K562 (cell line): ENCODE data around the gene PDGFA.

ENCODE experiments used
- JUNB ChIP-seq: fragments of 450-650 bp; formaldehyde crosslinking; conservative IDR thresholded peaks from 2 replicates; pipeline ENCODE4 v1.4.0; 2020; ENCODE audit warnings: mild to moderate bottlenecking
- TCF7 ChIP-seq: sonication (generic); IDR thresholded peaks from 2 replicates; pipeline ENCODE4 v1.6.1; 2016; ENCODE audit warnings: antibody characterized with exemption, borderline replicate concordance
- ZNF175 ChIP-seq: fragments of 200-800 bp; sonication (Bioruptor generic); IDR thresholded peaks from 2 replicates; pipeline ENCODE4 v1.6.1; 2016; ENCODE audit warnings: low read depth, mild to moderate bottlenecking, missing genetic modification characterization, missing compliant biosample characterization

DNA sequence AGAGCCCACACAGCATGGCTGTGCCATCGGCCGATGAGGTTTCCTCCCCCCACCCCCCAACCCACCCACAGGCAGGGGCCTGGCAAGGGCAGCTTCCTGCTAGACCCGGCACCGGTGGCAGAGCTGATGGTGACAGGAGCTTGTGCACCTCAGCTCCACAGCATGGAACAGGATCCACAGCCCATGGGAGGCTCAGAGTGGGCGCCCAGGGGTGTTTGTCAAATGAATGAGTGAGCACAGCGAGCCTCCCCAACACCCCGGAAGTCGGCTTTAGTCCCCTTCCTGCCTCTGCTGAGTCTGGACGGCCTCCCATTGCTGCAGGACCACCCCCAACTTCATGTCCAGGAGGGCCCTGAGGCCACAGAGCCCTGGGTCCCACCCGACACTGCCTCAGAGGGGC lies 68.9 kb downstream of the PDGFA start:
- TF ChIP-seq ZNF175 (CRISPR knock-in tag): no peak
- no peak for TF ChIP-seq TCF7
- no peak for TF ChIP-seq JUNB (CRISPR knock-in tag)
